Fibroblast of pulmonary artery (primary cell): ENCODE results near the gene TM9SF2.

Experiments
- DNase-seq: peaks from one replicate; pipeline ENCODE4 v3.0.0-alpha.2; 2010; ENCODE audit warnings: low read depth
- H3K4me3 ChIP-seq: replicated peaks from 2 replicates; pipeline ENCODE4 v1.5.1; 2011; ENCODE audit warnings: low read depth, mild to moderate bottlenecking, control low read depth, low read length, moderate library complexity
- TF ChIP-seq, protein P1 (sequence below): IDR thresholded peaks from 2 replicates; pipeline ENCODE4 v1.5.1; 2011; ENCODE audit warnings: mild to moderate bottlenecking, control low read depth, low read length, inconsistent platforms; ENCODE audit errors: missing control alignments

The TM9SF2 gene

DNA sequence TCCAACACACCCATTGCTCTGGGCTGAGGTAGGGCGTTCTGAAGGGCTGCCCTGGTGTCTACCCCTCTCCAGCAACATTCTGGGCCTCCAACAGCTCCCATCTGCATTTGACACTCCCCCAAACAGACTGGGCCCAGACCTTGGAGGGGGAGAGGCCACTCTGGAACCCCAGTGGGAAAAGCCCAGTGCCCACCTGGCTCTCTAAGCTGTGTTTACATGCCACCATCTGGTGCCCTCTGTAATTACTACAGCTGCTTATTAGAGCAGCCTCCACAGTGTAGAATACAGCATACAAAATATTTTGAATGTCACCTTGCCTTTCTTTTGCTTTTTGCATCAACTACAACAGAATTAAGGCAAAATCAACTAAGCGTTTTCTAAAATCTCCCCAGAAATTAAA is 35.8 kb upstream of the TM9SF2 start:
- TF ChIP-seq, protein P1, sequence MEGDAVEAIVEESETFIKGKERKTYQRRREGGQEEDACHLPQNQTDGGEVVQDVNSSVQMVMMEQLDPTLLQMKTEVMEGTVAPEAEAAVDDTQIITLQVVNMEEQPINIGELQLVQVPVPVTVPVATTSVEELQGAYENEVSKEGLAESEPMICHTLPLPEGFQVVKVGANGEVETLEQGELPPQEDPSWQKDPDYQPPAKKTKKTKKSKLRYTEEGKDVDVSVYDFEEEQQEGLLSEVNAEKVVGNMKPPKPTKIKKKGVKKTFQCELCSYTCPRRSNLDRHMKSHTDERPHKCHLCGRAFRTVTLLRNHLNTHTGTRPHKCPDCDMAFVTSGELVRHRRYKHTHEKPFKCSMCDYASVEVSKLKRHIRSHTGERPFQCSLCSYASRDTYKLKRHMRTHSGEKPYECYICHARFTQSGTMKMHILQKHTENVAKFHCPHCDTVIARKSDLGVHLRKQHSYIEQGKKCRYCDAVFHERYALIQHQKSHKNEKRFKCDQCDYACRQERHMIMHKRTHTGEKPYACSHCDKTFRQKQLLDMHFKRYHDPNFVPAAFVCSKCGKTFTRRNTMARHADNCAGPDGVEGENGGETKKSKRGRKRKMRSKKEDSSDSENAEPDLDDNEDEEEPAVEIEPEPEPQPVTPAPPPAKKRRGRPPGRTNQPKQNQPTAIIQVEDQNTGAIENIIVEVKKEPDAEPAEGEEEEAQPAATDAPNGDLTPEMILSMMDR = no peak
- no peak overlapping the region for H3K4me3 ChIP-seq
- DNase-seq = no peak

DNA sequence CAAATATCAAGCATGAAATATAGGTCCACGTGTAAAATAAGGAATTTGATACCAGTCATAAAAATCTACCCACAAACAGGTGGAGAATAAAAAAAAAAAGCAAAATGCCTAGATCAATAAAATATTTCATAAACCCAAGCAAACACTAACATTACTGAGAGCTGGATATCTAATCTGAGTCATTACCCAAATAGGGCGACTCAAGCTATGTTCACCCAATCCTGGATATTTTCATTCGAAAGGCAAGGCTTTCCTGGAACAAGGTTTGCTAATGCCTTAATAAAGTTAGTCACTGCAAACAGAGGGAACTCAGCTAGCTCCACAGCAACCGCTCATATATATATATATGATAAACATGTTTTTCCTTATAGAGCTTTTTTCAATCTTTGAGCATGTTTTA is 33.5 kb upstream of the TM9SF2 start:
- TF ChIP-seq, protein P1 = no peak
- no peak overlapping the region for H3K4me3 ChIP-seq
- peak; percentile 46 for DNase-seq

DNA sequence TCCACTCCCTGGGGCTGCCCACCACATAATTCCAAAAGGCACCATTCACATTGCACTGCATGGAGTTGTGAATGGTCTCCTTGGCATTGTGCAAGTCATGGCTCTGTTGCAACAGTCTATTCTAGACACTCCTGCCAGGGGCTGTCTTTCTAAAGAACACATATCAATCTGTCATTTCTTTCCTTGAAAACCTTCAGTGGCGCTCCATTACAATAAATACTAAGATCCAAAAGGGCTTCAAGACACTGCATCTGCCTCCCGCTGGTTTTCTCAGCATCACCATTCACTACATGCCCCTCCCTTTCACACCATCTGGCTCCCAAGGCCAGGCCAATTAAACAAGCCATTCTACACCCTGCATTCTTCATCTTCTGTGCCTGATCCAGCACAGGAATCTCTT is 32.2 kb upstream of the TM9SF2 start:
- TF ChIP-seq, protein P1 = no peak
- no peak overlapping the region for H3K4me3 ChIP-seq
- DNase-seq = peak; percentile 7

DNA sequence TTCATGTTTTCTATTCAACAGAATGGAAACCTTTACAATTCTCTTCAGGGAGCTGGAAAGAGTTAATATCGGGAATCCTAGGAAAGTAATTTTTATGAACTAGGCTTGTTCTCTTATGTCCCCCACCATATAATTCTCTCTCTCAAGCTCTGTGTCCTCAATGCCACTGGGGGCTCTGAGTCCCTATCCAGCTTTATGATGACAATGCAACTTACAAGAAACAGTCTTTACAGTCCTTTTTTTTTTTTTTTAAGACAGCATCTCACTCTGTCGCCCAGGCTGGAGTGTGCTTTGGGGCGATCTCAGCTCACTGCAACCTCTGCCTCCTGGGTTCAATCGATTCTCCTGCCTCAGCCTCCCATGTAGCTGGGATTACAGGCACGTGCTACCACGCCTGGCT is 31.2 kb upstream of the TM9SF2 start:
- no peak for DNase-seq
- TF ChIP-seq, protein P1 = no peak
- H3K4me3 ChIP-seq = no peak overlapping the region

DNA sequence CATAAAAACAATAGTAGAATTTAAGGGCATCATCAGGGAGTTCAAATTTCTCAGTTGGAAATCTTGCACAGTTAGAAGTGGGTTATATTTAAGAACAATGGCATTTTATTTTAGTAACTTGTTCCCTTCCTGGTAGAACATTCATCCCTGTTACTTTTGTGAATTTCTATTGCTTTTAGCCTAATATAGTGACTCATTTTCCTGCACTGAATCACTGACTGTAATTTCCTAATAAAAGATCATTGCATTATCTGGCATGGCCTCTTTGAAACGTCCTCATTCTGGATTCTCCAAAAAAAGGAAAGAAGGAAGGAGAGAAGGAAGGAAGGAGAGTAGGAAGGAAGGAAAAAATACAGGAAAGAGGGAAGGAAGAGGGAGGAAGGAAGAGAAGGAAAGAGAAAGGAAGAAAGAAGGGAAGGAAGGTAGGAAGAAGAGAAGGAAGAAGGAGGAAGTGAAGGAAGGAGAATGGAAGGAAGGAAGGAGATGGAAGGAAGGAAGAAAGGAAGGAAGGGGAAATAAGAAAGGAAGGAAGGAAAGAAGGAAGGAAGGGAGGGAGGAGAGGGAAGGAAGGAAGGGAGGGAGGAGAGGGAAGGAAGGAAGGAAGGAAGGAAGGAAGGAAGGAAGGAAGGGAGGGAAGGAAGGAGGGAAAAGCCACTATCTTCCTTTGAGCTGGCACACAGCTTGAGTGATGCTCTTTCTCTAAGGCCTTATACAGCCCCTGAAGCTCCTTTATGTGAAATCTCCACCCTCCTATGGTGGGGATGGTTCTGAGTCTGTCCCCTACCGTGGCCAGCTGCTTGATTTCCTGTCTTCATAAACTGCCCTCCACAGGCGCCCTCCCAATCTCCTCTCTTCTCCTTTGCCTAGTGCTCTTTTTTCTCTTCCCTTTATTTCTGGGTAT is 29.8 kb upstream of the TM9SF2 start:
- peak; percentile 54 for DNase-seq
- no peak overlapping the region for H3K4me3 ChIP-seq
- TF ChIP-seq, protein P1 = no peak

DNA sequence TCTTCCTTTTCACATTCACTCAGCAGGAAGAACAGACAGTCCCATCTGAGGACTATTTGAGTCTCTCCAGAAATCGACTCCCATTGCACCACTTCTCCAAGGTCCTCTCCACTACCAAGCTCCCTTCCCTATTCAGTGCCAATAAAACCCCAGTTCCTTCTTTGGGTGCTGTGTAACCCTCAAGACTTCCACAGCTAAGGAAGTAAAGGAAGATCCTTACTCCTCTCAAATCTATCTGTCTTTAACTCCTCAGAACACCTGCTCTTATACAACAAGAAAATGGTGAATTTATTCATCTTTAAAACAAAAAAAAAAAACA is 29.2 kb upstream of the TM9SF2 start:
- TF ChIP-seq, protein P1 = no peak
- DNase-seq = no peak
- H3K4me3 ChIP-seq = no peak overlapping the region

DNA sequence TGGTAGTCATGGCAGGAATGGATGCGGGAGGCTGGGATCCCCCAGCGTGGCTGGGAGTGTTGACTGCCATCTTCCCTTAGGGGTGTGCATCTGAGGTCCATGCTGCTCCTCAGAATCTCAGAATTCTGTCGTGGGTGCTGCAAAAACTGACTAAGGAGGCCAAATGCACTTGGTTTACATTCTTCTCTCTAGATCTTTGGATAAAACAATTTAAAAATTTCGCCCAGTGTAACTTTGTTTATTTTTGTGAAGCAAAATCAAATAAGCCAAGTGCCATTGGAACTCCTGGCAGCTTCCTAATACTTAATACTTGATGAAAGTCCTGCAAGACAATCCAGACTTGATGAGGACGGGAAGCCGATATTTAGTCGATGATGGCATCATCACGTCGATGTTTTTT is 27.8 kb upstream of the TM9SF2 start:
- no peak overlapping the region for H3K4me3 ChIP-seq
- TF ChIP-seq, protein P1 = no peak
- DNase-seq = no peak
